ENCODE data around the gene DHX15. TPM values are rescaled to one million over a fixed set of nuclear protein-coding genes. Genes with fewer than 3 reads are reported as not detected.

DHX15 gene
- total and polyA plus RNA-seq, 2 of the 8 experiments (the other 6 are each of a cell fraction or from before 2014, with no cell fraction given), result 126 to 286 TPM

- TF ChIP-seq PHF8 (conservative IDR thresholded peaks at IDR 0.05; ENCODE audit: low read depth, low read length), result no peak
- TF ChIP-seq SP1 (IDR thresholded peaks at IDR 0.05; ENCODE audit: low read depth, low read length), result no peak
- no peak for TF ChIP-seq MAX (IDR thresholded peaks at IDR 0.05)
- no peak for TF ChIP-seq GABPA (IDR thresholded peaks at IDR 0.05; ENCODE audit: borderline replicate concordance, insufficient read depth, low read length)
- no peak for TF ChIP-seq POLR2AphosphoS5 (IDR thresholded peaks at IDR 0.05; ENCODE audit: low read depth, low read length)
- TF ChIP-seq GTF2F1 (IDR thresholded peaks at IDR 0.05; ENCODE audit: borderline replicate concordance, low read depth, low read length), result no peak
- no peak for TF ChIP-seq SP2 (IDR thresholded peaks at IDR 0.05; ENCODE audit: low read length)
- TF ChIP-seq CEBPB (IDR thresholded peaks at IDR 0.05; ENCODE audit: low read depth, low read length), result no peak
- TF ChIP-seq CTCF (IDR thresholded peaks at IDR 0.05; ENCODE audit: control extremely low read depth in 1 of 3, insufficient read depth in 1 of 3, low read depth in 1 of 3, low read length in 3 of 3), result no peak
- TF ChIP-seq CBX8 (IDR thresholded peaks at IDR 0.05; ENCODE audit: borderline replicate concordance, low read depth, low read length), result no peak
- TF ChIP-seq CHD1 (IDR thresholded peaks at IDR 0.05; ENCODE audit: low read depth, low read length), result no peak
Measured at GRCh38 chr4:24550441-24551175, 33.7 kb downstream of the DHX15 start (continued).
